NCI-H2227 (cell line): ENCODE data around the gene MOCS2.

ENCODE experiments used
- DNase-seq: peaks from one replicate; lab custom pipeline; 2025; ENCODE audit not compliant: unreplicated experiment; lab: John Stamatoyannopoulos, UW

The MOCS2 gene

DNA sequence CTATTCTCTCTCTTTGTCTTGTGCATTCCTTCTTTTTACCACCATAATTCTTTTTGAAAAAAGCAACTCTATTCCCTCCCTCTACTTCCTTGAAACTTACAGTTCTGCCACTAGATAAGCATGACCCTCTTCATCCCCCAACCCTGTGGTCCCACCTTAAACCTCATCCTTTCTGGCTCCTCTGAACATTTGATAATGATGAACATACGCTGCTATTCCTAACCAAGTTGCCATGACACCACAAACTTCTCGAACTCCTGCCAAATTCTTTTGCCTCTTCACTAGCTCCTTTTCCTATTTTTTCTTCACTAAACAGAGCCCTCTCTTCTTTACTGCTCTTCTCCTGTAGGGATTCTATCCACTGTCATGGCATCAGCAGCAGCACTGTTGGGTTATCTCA, 57.1 kb downstream of the MOCS2 start:
- no peak for DNase-seq

DNA sequence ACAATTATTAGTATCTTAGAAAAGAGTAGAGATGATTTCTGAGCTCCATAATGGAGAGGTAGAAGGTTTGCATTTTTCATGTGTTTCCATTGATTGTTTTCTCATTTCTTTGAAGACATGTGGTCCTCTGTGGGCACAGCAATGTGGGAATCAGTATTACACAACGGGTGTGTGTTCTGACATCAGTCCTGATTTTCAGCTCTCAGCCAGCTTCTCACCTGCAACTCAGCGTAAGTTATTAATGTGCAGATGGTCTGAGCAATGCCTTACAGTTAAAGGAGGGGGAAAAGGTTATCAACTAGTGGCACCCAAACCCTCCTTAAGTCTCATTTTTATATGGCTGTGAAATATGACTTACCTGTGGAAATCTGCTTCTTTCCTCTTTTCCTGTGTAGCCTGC, 61.3 kb downstream of the MOCS2 start:
- DNase-seq = no peak
